GM13977 (cell line): Measurements from ENCODE around the gene MFN2.
"Not testable (repeated sequence)": the region's sequence is repeated elsewhere in the genome, so short reads cannot be mapped to it uniquely, and the experiment has no call there.

Experiments
- DNase-seq: peaks from one replicate; pipeline ENCODE4 v3.0.0; 2012; ENCODE audit warnings: low spot score
- in situ Hi-C: fragments of 300-500 bp; cut with MboI; formaldehyde crosslinking; loops from one replicate; pipeline ENCODE4 v1.12.0; 2022; ENCODE audit warnings: low sequenced_read_pairs, low pct_unique_long_range_greater_than_20kb, mixed read lengths, inconsistent platforms; ENCODE audit not compliant: unreplicated experiment
- TF ChIP-seq, protein P1 (sequence below): IDR thresholded peaks from 2 replicates; pipeline ENCODE4 v1.5.1; 2012; ENCODE audit warnings: mild to moderate bottlenecking, control low read depth; ENCODE audit not compliant: insufficient read depth; ENCODE audit errors: extremely low read depth, missing control alignments

MFN2 gene

DNA sequence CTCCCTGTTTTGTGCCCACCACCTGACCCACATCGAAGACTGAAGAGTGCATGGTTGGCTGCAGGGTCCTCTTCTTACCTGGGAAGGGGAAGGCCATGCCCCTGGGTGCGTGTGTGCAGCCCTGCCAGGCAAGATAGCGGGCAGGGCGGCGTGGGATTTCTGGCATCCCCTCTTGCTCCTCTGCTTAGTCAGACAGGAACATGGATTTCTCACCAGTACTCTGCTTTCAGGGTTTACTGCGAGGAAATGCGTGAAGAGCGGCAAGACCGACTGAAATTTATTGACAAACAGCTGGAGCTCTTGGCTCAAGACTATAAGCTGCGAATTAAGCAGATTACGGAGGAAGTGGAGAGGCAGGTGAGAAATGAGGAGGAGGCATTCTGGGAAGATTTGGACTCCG lies 23.5 kb downstream of the MFN2 start:
- no peak for DNase-seq
- in situ Hi-C loops: no loop called here
- TF ChIP-seq, protein P1, sequence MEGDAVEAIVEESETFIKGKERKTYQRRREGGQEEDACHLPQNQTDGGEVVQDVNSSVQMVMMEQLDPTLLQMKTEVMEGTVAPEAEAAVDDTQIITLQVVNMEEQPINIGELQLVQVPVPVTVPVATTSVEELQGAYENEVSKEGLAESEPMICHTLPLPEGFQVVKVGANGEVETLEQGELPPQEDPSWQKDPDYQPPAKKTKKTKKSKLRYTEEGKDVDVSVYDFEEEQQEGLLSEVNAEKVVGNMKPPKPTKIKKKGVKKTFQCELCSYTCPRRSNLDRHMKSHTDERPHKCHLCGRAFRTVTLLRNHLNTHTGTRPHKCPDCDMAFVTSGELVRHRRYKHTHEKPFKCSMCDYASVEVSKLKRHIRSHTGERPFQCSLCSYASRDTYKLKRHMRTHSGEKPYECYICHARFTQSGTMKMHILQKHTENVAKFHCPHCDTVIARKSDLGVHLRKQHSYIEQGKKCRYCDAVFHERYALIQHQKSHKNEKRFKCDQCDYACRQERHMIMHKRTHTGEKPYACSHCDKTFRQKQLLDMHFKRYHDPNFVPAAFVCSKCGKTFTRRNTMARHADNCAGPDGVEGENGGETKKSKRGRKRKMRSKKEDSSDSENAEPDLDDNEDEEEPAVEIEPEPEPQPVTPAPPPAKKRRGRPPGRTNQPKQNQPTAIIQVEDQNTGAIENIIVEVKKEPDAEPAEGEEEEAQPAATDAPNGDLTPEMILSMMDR: no peak

DNA sequence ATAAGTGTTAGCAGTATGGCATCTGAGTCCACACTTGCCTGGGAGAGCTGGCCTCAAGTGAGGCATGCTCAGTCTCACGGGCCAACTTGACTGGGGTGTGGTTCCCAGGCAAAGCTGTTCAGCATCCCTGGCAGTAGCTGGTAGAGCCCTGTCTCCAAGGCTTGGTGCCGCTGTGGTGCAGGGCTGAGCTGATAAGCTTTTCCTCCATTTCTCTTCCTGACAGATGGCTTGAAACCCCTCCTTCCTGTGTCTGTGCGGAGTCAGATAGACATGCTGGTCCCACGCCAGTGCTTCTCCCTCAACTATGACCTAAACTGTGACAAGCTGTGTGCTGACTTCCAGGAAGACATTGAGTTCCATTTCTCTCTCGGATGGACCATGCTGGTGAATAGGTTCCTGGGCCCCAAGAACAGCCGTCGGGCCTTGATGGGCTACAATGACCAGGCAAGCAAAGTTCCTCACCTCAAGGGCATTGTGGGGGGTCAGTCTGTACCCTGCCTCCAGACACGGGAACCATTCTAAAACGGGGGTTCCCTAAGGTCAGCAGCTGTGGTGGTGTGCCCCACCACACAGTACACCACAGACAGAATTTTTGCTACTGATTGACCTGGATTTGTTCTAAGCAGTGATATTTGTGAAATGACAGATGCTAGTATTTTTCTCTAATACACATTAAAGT lies 25.4 kb downstream of the MFN2 start:
- in situ Hi-C loops: no loop called here
- DNase-seq: no peak
- TF ChIP-seq, protein P1: no peak

DNA sequence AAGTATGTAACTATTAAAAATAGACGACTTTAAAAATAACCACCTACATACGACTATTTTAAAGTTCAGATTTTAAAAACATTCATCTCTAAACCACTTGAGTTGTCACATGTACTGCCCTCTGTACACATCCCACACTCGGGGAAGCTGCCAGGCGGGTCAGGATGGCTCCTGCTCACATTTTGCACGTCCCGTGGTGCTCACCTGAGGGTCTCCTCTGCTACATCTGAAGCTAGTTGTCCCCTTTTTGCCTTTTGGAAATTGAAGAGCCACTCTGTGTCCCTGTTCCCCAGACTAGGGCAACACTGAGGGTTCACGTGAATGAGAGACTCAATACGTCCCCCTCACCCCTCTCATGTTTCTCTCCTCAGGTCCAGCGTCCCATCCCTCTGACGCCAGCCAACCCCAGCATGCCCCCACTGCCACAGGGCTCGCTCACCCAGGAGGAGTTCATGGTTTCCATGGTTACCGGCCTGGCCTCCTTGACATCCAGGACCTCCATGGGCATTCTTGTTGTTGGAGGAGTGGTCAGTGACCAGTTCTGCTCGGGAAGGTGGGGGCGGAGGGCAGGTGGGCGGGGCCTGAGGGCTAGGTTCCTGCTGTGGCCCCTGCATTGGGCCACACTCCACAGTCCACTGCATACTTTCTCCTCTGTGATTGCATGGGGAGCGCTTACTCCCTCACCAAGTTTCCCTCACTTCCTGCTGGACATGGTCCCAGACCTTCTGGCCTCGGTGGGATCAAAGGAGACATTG lies 26.1 kb downstream of the MFN2 start:
- in situ Hi-C loops: no loop called here
- no peak for DNase-seq
- TF ChIP-seq, protein P1: no peak

DNA sequence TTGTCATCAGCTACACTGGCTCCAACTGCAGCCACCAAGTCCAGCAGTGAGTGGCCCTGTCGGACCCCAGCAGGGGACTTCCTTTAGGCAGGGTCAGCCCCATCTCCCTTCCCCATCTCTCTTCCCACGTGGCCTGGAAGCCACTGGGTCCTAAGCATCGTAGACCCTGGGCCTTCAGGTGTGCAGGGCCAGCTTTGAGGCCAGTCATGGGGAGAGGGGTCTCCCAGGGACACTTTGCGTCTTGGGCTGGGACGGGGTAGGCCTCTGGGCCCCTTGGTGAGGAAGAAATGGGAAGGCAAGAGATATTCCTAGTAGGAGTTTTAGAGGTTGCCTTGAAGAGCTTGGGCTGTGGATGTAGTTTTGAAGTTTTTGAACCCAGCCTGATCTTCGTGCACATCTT lies 27.0 kb downstream of the MFN2 start:
- TF ChIP-seq, protein P1: no peak
- no peak for DNase-seq
- in situ Hi-C loops: no loop called here

DNA sequence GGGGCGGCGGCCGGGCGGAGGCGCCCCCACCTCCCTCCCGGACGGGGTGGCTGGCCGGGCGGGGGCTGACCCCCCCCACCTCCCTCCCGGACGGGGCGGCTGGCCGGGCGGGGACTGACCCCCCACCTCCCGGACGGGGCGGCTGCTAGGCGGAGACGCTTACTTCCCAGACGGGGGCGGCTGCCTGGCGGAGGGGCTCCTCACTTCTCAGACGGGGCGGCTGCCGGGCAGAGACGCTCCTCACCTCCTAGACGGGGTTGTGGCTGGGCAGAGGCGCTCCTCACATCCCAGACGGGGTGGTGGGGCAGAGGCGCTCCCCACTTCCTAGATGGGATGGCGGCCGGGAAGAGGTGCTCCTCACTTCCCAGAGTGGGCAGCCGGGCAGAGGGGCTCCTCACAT lies 28.1 kb downstream of the MFN2 start:
- in situ Hi-C loops, DNase-seq: not testable (repeated sequence)

DNA sequence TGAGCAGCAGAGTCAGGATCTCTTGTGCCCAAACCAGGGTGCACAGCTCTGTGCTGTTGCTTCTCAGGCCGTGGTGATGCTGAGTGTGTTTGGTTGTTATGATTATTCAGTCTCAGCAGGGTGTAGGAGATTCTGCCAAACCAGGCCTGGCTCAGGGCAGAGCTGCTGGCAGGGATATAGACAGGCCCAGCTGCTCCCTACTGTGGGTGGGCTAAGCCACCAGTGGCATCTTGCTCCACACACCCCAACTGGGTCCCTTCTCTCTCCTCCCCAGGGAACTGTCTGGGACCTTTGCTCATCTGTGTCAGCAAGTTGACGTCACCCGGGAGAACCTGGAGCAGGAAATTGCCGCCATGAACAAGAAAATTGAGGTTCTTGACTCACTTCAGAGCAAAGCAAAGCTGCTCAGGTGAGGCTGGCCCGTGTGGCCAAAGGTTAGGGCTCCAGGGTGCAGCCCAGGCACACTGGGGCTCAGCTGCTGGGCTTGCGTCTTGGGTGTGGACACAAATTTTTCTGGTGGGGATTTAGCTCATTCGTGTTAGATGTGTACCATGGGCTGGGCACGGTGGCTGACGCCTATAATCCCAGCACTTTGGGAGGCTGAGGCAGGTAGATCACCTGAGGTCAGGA lies 29.2 kb downstream of the MFN2 start:
- no peak for DNase-seq
- in situ Hi-C loops: no loop called here
- TF ChIP-seq, protein P1: no peak
